GM19467 (cell line): ENCODE data around the gene CRYL1.

ENCODE experiments used
- ATAC-seq: cut with Tn5 transposase; IDR thresholded peaks from one replicate; pipeline ENCODE4 v1.9.1; 2021; ENCODE audit warnings: mild to moderate bottlenecking, moderate library complexity; ENCODE audit not compliant: unreplicated experiment

The CRYL1 gene, protein sequence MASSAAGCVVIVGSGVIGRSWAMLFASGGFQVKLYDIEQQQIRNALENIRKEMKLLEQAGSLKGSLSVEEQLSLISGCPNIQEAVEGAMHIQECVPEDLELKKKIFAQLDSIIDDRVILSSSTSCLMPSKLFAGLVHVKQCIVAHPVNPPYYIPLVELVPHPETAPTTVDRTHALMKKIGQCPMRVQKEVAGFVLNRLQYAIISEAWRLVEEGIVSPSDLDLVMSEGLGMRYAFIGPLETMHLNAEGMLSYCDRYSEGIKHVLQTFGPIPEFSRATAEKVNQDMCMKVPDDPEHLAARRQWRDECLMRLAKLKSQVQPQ

DNA sequence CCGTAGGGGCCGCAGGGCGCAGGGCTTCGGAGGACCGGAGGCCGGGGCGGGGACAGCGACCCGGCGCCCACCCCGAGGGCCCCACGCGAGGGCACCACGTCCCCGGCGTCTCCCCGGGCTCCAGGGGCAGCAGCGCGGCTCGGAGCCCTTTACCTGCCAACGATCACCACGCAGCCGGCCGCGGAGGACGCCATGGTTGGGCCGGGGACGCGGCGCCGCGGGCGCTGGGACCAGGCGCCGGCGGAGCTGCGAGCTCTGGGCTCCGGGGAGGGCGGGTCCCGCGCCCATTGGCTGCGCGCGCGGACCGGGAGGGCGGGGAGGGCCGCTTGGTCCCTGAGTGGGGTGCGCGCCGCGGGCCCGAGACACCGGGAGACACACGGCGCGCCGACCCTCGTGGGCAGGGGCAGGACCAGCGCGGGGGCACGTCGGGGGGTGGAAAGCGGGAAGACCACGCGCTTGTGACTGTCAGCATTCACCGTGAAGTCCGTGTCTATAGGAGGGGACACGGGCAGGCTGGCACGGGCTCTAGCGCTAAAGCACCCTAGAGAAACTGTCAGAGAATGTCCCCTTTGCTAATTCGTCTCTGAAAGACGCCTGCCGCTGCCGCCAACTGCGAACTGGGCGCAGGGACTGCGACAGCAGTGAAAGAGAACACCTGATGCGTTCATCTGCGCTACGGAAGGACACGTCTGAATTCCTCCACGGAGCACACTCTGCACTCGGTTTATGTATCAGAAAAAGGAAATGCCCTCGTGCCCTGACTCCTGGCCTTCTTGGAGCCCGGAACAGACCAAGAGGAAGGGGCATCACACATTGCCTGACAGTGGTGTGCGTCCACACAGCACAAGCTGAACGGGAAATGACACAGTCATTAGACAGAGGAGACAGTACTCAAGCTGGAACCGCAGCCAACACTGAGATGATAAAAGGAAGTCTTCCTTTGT, at the start of gene CRYL1:
TSS of gene CRYL1 (minus strand) at position 257 of the 944 bp plus-strand sequence. CDS start at position 194, 63 bp downstream.
- ATAC-seq: peak; percentile 78

DNA sequence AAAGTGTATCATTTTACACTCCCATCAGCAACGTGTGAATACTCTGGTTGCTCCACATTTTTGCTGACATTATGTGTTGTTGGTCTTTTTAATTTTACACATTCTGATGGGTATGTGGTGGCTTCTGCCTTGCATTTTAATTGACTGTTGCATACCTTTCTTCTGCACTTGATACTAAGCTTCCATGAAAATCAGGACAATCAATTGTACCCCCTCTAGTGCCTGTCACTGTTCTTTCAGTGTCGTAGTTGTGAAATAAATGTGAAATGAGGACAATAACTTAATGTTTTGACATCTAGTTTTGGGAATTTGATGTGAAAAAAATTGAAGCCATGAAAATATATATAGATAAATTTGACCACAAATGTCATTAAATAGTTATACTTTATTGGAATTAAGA, 48.0 kb upstream of the CRYL1 start:
- ATAC-seq: no peak

DNA sequence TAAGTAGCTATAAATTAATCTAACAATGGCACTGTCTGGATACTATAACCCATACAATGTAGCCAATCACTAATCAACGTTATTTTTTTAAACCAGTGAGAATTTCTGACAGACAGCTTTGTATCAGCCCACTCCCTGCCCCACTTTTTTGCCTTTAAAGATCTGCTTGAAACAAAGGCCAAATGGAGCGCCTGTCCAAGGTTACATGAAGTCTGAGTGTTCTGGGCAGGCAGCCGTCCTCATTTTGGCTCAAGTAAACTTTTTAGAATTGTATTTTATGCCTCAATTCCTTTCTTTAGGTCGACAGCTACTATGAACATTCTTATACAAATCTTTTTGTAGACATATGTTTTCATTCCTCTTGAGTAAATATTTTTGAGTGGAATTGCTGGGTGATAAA, 47.5 kb upstream of the CRYL1 start:
- no peak for ATAC-seq

DNA sequence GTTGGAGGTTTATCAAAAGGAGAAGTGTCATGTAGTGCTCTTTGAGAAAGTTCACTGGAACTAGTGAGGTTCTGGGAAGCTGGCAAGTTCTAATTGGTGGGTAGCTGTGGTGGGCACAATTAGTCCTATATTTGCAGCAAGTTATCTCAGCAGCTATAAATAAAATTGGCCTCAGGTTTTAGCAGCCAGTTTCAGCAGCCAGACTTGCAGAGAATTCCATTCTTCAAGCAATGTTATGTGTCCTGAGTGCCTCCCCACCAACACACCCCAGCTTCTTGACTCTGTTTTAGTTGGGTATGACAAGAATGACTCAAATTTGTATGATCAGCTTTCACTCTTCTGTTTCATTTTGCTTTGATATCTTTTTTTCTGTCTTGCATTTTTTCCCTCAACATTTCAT, 46.0 kb upstream of the CRYL1 start:
- ATAC-seq: no peak

DNA sequence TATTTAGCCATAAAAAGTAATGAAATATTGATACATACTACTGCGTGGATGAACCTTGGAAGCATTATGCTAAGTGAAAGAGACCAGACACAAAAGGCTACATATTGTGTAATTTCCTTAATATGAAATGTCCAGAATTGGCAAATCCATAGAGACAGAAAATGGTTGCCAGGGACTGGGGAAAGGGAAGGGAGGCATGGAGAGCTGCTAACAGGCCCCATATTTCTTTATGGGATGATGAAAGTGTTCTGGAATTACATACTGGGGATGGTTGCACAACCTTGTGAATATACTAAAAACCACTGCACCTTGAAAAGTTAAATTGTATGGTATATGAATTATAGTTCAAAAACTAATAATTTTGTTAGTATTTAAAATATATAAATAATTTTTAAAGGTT, 44.9 kb upstream of the CRYL1 start:
- no peak for ATAC-seq

DNA sequence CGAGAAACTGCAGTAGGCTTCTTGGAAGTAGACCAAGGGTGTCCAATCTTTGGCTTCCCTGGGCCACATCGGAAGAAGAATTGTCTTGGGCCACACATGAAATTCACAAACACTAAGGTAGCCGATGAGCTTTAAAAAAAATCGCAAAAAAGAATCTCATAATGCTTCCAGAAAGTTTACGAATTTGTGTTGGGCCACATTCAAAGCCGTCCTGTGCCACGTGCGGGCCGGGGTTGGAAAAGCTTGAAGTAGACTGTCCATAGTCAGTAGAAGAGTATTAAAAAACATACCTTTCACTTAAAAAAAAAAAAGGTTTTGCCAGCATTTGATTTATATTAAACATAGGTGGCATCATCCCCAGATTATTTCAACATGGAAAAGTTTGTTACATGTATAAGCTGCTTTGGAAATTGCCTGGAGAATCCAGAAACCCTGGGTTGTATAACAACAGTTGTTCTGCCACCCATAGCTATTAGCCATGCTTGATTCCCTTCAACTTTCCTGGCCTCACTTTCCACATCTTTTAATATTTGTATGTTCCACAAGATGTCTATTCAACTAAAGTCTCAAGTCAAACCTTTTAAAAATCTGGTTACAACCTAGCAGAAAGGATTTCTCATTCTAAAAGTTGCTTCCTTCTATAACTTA, 42.3 kb upstream of the CRYL1 start:
- no peak for ATAC-seq

DNA sequence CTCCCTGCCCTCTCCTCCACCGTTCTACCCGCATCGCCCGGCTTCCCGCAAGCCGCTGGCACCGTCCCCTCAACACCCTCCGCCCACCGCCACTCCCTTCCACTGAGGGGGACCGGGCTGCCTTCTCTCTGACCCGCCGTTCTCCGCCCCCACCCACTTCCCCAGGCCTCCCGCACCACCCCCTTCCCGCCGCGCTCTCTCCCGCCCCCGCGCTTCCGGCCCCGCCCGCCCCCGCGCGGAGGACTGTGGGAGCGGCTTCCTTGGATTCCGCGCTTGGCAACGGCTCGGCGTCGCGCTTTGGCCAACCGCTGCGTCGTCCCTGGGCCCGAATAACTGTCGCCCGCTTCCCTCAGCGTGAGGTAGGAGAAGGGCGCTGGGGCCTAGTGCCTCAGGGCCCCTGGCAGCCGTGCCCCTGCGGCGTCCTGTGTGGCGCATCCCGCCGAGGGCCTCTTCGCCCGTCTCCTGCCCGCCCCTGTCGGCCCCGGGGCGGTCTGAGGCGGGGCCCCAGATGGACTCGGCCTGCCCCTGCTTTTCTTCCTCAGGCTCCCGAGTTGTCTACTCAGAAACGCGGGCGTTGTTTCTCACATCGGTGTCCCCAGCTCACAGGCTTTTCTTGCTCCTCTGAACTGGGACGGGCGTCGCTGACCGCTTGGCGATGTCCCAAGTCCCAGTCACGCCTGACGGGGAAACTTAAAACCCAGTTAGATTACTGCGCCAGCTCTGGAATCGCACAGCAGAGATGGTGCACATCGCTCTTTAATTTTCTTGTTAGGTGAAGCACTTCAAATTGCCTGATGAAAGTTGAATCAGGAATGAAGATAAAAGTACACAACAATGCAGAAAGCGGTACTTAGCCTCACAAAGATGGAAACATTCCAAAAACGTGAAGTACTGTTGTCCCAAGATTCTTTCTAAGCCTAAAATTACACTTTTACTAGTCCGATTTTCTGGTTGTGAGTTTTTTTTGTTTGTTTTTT, 41.5 kb upstream of the CRYL1 start, which contains the start of gene IFT88:
TSS of gene IFT88 (plus strand) at position 260 of the 977 bp plus-strand sequence. CDS start 7,229 bp downstream, outside the sequence.
- peak; percentile 82 for ATAC-seq

DNA sequence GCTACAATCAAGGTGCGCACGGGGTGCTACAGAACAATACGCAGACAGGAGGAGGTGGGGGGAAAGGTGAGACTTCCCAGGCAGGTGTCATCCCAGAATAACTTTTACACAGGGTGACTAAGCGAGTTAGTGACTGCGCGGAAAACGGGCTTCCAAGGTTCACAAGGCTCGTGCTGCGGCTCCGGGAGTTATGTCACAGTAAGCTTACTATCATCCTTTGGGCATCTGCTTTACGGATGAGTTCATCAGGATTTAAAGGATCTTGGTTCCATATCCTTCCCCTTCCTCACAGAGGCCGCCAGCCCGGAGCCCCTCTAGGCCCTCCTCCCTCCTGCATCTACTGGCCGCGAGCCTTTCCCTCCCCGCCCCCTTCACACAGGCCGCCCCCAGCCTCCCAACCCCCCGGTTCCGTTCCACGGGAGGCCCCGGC, 40.8 kb upstream of the CRYL1 start:
- no peak for ATAC-seq

DNA sequence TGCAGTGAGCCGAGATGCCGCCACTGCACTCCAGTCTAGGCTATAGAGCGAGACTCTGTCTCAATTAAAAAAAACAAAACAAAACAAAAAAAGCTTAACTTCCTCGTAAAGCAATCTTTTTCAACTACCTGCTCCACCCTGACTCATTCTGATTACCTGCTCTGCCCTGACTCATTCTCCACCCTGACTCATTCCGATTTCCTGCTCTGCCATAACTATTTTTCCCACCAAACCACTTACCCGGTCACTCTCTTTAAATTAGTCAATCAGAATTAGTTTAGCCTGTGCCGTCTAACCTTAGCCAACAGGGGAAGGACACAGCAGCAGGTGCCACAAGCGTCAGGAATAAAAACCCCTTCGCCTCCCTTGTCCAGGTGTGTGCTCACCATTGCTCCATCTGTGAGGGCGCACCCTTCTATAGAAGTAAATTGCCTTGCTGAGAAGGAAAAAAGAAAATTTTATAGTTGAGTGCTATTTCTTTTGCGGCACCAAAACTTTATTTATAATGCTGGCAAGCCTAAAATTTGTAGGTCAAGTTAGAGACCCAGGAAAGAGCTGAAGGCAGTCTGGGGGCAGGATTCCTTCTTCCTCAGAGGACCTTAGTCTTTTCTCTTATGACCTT, 39.6 kb upstream of the CRYL1 start:
- no peak for ATAC-seq

DNA sequence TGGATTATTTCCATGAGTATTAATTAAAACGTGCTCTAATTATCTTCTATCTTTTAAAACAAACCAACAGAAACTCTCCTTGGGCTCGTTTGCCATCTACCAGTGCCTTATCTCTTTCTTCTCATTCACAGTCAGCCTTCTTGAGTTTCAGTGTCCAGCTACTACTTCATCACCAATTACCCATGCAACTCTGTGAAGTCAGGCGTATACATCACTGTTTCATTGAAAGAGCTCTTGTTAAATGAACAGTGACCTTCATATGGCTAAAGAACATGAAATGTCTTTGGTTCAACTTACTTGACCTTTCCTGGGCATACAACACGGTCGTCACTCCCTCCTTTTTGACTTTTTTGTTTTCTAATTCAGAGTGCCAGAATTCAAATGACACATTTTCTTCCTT, 36.1 kb upstream of the CRYL1 start:
- ATAC-seq: no peak

DNA sequence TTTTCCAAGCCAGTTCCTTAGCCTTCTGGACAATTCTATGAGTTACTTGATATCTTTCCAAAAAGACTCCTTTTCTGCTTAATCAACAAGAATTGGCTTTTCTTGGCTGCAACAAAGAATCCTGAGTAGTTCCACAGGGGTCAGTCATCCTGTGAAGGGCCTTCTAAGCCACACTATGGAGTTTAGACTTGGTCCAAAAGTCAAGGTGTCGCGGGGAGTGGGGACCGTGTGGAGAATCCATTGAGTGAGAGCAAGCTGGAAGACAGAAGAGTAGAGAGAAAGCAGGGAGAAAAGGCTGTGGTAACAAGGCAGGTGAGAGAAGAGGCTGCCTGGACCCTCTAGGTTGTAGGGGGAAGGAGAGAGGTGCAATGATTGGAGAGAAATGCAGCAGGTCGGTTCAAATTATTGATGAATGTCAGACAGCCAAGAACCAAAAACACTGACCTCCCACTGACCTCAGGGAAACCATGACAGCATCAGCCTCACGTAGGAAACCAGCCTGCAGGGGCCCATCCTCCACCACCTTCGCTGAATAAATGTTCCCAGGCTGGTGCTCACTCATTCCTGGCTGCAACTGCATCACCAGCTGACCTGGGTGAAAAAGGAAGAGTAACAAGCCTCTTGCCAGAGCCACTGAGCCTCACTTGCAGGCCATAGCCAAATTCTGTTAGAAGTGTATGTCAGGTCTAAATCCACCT, 34.2 kb upstream of the CRYL1 start:
- no peak for ATAC-seq

DNA sequence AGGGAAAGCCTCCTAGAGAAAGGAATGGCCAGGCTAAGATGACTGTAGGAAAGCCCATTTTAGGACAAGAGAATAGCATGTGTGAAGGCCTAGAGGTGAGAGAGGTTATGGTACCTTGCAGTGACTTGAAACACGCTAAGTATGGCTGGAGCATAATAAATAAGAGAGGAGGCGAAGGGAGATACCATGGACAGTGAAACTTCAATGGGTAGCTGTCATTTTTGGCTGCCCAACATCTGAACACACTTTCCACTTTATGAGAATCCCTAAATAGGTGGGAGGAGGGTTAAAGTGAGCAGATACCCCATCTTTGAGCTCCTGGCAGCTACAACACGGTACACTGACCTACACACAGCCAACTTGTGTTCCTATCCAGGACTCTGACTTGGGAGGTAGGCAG, 33.3 kb upstream of the CRYL1 start:
- ATAC-seq: no peak

DNA sequence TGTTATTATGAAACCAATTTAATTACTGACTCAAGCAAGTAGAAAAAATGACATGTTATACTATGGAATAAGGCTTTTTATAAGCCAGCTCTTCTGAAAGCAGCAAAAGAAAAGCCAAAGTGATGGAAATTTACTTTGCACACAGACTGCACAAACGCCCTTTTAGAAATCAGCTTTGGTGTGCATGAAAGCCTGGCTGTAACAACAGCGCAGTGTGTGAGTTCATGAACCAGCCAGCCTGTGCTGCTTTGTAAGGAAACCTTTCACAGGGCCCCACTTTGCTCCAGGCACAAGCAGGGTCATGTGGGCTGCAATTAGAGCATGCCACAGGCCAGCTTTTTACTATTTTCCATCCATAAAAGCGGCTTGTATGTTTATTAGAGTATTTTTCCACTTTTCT, 27.7 kb upstream of the CRYL1 start:
- ATAC-seq: no peak

DNA sequence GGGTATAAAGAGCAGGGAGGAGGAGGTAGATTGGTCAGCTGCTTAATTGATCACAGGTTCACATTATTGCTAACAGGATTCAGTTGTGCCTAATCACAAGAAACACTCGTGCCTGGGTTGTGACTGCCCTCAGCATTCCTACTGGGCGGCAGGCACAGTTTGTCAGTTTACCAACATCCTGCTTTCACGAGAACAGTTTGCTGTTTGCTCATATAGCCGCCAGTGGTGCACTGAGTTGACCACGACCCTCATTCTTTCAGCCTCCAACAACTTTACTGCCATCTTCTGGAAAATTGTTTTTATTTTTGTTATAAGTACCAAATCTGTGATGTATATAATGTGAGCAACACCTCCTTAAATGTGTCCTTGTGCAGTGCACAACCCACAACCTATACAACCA, 25.1 kb upstream of the CRYL1 start:
- no peak for ATAC-seq

DNA sequence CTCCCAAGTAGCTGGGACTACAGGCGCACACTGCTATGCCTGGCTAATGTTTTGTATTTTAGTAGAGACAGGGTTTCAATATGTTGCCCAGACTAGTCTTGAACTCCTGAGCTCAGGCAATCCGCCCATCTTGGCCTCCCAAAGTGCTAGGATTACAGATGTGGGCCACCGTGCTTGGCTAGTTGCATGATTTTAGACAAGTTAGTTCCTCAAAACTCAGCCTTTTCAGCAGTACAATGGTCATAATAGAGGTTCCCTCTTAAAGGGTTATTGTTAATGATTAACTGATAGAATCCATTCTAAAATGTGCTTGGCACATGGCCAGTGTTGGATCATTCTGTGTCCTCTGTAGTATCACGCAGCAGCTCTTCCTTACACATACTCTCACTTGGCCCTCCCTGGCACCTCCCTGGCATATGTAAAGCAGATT, 21.8 kb upstream of the CRYL1 start:
- ATAC-seq: no peak

DNA sequence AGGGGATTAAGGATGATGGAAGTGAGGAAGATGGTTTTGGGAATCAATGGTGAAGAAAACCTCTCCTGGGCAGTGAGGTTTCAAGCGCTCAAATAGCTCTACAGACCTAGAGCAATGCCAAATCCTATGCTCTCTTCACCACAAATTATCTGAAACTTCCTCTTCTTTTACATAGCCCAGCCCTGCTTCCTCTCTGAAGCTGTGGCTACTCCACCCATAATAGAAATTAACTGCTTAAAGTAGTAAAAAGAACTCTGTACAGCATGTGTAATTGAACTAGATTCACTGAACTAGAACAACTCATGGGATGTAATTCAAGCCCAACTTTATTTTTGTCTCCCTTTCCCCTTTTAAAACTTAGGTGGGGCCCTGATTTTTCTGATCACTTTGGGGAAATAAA, 20.9 kb upstream of the CRYL1 start:
- ATAC-seq: no peak

DNA sequence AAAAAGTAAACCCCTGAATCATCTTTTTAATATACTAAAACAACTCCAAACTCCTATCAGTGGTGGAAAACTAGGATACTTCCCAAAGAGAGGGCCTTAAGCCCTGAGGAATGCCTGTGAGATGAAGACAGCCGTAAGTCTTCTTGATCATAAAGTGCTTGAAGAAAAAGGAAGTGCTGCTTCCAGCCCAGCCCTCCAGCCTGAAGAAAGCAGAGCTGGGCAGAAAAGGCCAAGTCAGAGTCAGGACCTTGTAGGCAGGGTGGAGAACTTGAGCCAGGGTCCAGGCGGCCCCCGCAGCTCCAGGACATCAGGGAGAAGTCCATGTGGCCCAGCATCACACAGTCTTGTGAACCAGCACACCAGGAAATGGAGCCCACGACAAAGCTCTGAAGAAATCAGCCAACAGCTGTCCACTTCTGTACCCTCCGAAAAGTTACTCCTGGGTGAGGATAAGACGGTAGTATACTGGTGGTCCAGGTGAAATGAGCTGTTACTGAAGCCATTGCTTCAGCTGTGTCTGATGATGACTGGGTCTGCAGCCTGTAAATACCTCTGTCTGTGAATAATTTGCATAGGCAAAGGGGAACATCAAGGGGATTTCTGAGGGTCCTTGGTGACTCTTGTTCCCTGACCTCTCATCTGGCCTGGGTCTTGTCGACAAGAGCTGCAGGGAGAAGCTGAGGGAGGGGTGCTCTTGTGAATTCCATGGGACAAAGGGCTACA, 18.7 kb upstream of the CRYL1 start:
- no peak for ATAC-seq

DNA sequence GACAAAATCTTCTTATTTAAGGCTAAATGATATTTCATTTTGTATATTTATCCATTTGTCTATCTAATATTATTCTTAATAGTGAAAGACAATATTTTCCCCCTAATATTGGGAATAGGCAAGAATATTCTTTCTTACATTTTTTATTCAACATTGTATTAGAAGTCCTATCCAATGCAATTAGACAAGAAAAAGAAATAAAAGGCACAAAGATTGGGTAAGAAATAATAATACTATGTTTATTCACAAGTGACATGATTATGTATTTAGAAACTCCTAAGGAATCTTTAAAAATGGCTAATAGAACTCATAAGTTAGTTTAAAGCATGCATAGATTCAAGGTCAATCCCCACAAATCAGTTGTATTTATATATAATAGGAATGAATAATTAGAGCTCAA, 11.3 kb upstream of the CRYL1 start:
- ATAC-seq: no peak
